Measurements from ENCODE around the gene GLT6D1. TPM values are rescaled to one million over a fixed set of nuclear protein-coding genes. Genes with fewer than 3 reads are reported as not detected.

GLT6D1 gene
- total RNA-seq, 2 experiments from 2014 or later = not detected

GRCh38 chr9:135575995-135576631 lies 63.2 kb downstream of the GLT6D1 start:
- Histone ChIP-seq H3K27ac (ENCODE audit: low read depth, low read length, poor library complexity, severe bottlenecking) (no peak overlapping the region), H3K79me2 (ENCODE audit: insufficient read depth, low read depth, low read length) (no peaks in the 10 kb centered on the region), H3K4me1 (ENCODE audit: insufficient read depth, low read length, poor library complexity, severe bottlenecking) (no peaks in the 10 kb centered on the region), H3K9me2 (ENCODE audit: insufficient read depth, low read length) (no peaks in the 10 kb centered on the region), H3K4me2 (ENCODE audit: low read length) (no peak overlapping the region), H3K36me3 (ENCODE audit: insufficient read depth, low read length) (no peaks in the 10 kb centered on the region), H2AFZ (ENCODE audit: low read length) (no peak overlapping the region), H4K20me1 (ENCODE audit: insufficient read depth, low read length) (no peaks in the 10 kb centered on the region), H3K4me3 (ENCODE audit: low read depth, low read length, poor library complexity, severe bottlenecking) (no peak overlapping the region), H3K9me3 (ENCODE audit: low read length) (no peaks in the 10 kb centered on the region)
- intact Hi-C loops (cut with micrococcal nuclease; ENCODE audit: unreplicated experiment) = no loop called here
- no peak for DNase-seq (ENCODE audit: low spot score)
- ChIA-PET POLR2A (no interaction called here), CTCF (ENCODE audit: unreplicated experiment) (no interaction called here)
- no peak for TF ChIP-seq EZH2phosphoT487 (IDR thresholded peaks at IDR 0.05; ENCODE audit: borderline replicate concordance, low read depth, low read length)
- TF ChIP-seq, protein P1, sequence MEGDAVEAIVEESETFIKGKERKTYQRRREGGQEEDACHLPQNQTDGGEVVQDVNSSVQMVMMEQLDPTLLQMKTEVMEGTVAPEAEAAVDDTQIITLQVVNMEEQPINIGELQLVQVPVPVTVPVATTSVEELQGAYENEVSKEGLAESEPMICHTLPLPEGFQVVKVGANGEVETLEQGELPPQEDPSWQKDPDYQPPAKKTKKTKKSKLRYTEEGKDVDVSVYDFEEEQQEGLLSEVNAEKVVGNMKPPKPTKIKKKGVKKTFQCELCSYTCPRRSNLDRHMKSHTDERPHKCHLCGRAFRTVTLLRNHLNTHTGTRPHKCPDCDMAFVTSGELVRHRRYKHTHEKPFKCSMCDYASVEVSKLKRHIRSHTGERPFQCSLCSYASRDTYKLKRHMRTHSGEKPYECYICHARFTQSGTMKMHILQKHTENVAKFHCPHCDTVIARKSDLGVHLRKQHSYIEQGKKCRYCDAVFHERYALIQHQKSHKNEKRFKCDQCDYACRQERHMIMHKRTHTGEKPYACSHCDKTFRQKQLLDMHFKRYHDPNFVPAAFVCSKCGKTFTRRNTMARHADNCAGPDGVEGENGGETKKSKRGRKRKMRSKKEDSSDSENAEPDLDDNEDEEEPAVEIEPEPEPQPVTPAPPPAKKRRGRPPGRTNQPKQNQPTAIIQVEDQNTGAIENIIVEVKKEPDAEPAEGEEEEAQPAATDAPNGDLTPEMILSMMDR (conservative IDR thresholded peaks at IDR 0.05; ENCODE audit: low read length) = no peak
- BruUV-seq (replicated peaks) = no TSS peak

- ChIA-PET POLR2A (no interaction called here), CTCF (ENCODE audit: unreplicated experiment) (no interaction called here)
- Histone ChIP-seq H3K4me1 (ENCODE audit: insufficient read depth, low read length, poor library complexity, severe bottlenecking) (no peaks in the 10 kb centered on the region), H3K36me3 (ENCODE audit: insufficient read depth, low read length) (no peaks in the 10 kb centered on the region), H3K4me2 (ENCODE audit: low read length) (no peak overlapping the region), H4K20me1 (ENCODE audit: insufficient read depth, low read length) (no peaks in the 10 kb centered on the region), H3K9me3 (ENCODE audit: low read length) (no peaks in the 10 kb centered on the region), H3K79me2 (ENCODE audit: insufficient read depth, low read depth, low read length) (no peaks in the 10 kb centered on the region), H2AFZ (ENCODE audit: low read length) (no peak overlapping the region), H3K27ac (ENCODE audit: low read depth, low read length, poor library complexity, severe bottlenecking) (no peak overlapping the region), H3K9me2 (ENCODE audit: insufficient read depth, low read length) (no peaks in the 10 kb centered on the region), H3K4me3 (ENCODE audit: low read depth, low read length, poor library complexity, severe bottlenecking) (no peak overlapping the region)
- no peak for TF ChIP-seq EZH2phosphoT487 (IDR thresholded peaks at IDR 0.05; ENCODE audit: borderline replicate concordance, low read depth, low read length)
- TF ChIP-seq, protein P1 (conservative IDR thresholded peaks at IDR 0.05; ENCODE audit: low read length) = no peak
- no TSS peak for BruUV-seq (replicated peaks)
- intact Hi-C loops (cut with micrococcal nuclease; ENCODE audit: unreplicated experiment) = no loop called here
- DNase-seq (ENCODE audit: low spot score) = no peak
Observed at GRCh38 chr9:135574943-135575342, 64.4 kb downstream of the GLT6D1 start.

DNA sequence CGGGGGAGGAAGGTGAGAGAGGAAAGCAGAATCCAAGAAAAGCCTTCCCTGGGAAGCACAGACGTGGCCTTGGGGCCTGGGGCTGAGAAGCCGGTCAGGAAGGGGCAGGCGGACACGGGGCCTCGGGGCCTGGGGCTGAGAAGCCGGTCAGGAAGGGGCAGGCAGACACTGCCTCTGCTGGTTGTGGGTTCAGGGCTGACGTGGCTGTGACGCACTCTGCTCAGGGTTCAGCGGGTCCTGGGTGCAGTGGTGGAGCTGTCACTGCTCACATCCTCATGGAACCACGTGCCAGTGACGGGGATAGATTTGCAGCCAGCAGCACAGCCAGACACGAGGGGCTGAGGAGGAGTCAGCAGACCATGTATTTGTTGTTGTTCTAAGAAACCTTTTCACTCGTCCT lies 65.0 kb downstream of the GLT6D1 start:
- no peaks in the 10 kb centered on the region for H4K20me1 ChIP-seq (ENCODE audit: insufficient read depth, low read length)
- TF ChIP-seq, protein P1 (conservative IDR thresholded peaks at IDR 0.05; ENCODE audit: low read length) = no peak
- TF ChIP-seq EZH2phosphoT487 (IDR thresholded peaks at IDR 0.05; ENCODE audit: borderline replicate concordance, low read depth, low read length) = no peak

More for the DNA sequence above, 65.0 kb downstream of the GLT6D1 start:
- intact Hi-C loops (cut with micrococcal nuclease; ENCODE audit: unreplicated experiment) = no loop called here
- no peaks in the 10 kb centered on the region for H3K79me2 ChIP-seq (ENCODE audit: insufficient read depth, low read depth, low read length)
- no peaks in the 10 kb centered on the region for H3K4me1 ChIP-seq (ENCODE audit: insufficient read depth, low read length, poor library complexity, severe bottlenecking)
- DNase-seq (ENCODE audit: low spot score) = no peak
- H3K9me3 ChIP-seq (ENCODE audit: low read length) = no peaks in the 10 kb centered on the region
- CTCF ChIA-PET (ENCODE audit: unreplicated experiment) = no interaction called here
- H3K27ac ChIP-seq (ENCODE audit: low read depth, low read length, poor library complexity, severe bottlenecking) = no peak overlapping the region
- H3K4me2 ChIP-seq (ENCODE audit: low read length) = no peak overlapping the region
- no peak overlapping the region for H2AFZ ChIP-seq (ENCODE audit: low read length)
- no peaks in the 10 kb centered on the region for H3K36me3 ChIP-seq (ENCODE audit: insufficient read depth, low read length)
- H3K9me2 ChIP-seq (ENCODE audit: insufficient read depth, low read length) = no peaks in the 10 kb centered on the region
- no peak overlapping the region for H3K4me3 ChIP-seq (ENCODE audit: low read depth, low read length, poor library complexity, severe bottlenecking)
- no TSS peak for BruUV-seq (replicated peaks)
- POLR2A ChIA-PET = no interaction called here

Measured in OCI-LY7 (cell line).